ENCODE results near the gene RHOBTB1. TPM values are rescaled to one million over a fixed set of nuclear protein-coding genes. Genes with fewer than 3 reads are reported as not detected.

Gene RHOBTB1
- total RNA-seq, 4 donors from 2014 or later = 2.4 to 6.9 (median 4.2) TPM

GRCh38 chr10:60871215-60871614 is 72.8 kb downstream of the RHOBTB1 start:
- intact Hi-C loops (cut with DNase I; ENCODE audit: low total_unique reads) = no loop called here
- TF ChIP-seq CTCF (IDR thresholded peaks at IDR 0.05) (no peak), POLR2A (IDR thresholded peaks at IDR 0.05) (no peak)
- WGBS, 2 donors = 81 to 85% methylated on average over 8 of the region's 8 CpGs

GRCh38 chr10:60870803-60871202 is 73.2 kb downstream of the RHOBTB1 start:
- intact Hi-C loops (cut with DNase I; ENCODE audit: low total_unique reads) = no loop called here
- TF ChIP-seq POLR2A (IDR thresholded peaks at IDR 0.05) (no peak), CTCF (IDR thresholded peaks at IDR 0.05) (no peak)
- DNase-seq (ENCODE audit: low spot score in 2 of 2) = no peak
- WGBS, 2 donors = 89 to 91% methylated on average over 3 of the region's 3 CpGs
- no peak overlapping the region for H3K4me3 ChIP-seq (ENCODE audit: low read depth, poor library complexity, severe bottlenecking)

More at GRCh38 chr10:60871215-60871614, 72.8 kb downstream of the RHOBTB1 start:
- no peak overlapping the region for H3K4me3 ChIP-seq (ENCODE audit: low read depth, poor library complexity, severe bottlenecking)
- no peak for DNase-seq (ENCODE audit: low spot score in 2 of 2)

GRCh38 chr10:60870416-60870728 is 73.6 kb downstream of the RHOBTB1 start:
- TF ChIP-seq CTCF (IDR thresholded peaks at IDR 0.05) (no peak), POLR2A (IDR thresholded peaks at IDR 0.05) (no peak)
- no peak for DNase-seq (ENCODE audit: low spot score in 2 of 2)
- H3K4me3 ChIP-seq (ENCODE audit: low read depth, poor library complexity, severe bottlenecking) = no peak overlapping the region
- intact Hi-C loops (cut with DNase I; ENCODE audit: low total_unique reads) = no loop called here
- WGBS, 2 donors = 98 to 100% methylated on average over 2 of the region's 2 CpGs

- DNase-seq (ENCODE audit: low spot score in 2 of 2) = no peak
- intact Hi-C loops (cut with DNase I; ENCODE audit: low total_unique reads) = no loop called here
- TF ChIP-seq POLR2A (IDR thresholded peaks at IDR 0.05) = no peak
- TF ChIP-seq CTCF (IDR thresholded peaks at IDR 0.05) = no peak
- WGBS, 2 donors = 94 to 96% methylated on average over 6 of the region's 6 CpGs
- H3K4me3 ChIP-seq (ENCODE audit: low read depth, poor library complexity, severe bottlenecking) = no peak overlapping the region
These were observed 74.2 kb downstream of the RHOBTB1 start for GRCh38 chr10:60869652-60870415.

- no peak for DNase-seq (ENCODE audit: low spot score in 2 of 2)
- 94 to 100% methylated on average over 1 of the region's 1 CpG for WGBS, 2 donors
- no peak for TF ChIP-seq CTCF (IDR thresholded peaks at IDR 0.05)
- no peak for TF ChIP-seq POLR2A (IDR thresholded peaks at IDR 0.05)
- H3K4me3 ChIP-seq (ENCODE audit: low read depth, poor library complexity, severe bottlenecking) = no peak overlapping the region
- intact Hi-C loops (cut with DNase I; ENCODE audit: low total_unique reads) = no loop called here
These were observed 75.0 kb downstream of the RHOBTB1 start for GRCh38 chr10:60868946-60869345.
